Stimulated activated CD4-positive, alpha-beta T cell treated with anti-CD3 and anti-CD28 coated beads, Interleukin-15, amount 100 ng/mL, for 1 hour (primary cell): ENCODE measurements around the gene DLEC1.
"Not testable (repeated sequence)": the region's sequence is repeated elsewhere in the genome, so short reads cannot be mapped to it uniquely, and the experiment has no call there.

Experiments used
- DNase-seq, 2 donors: peaks; one replicate each; pipeline ENCODE4 v3.0.0-alpha.2; 2020; ENCODE audit warnings: low read depth in 1 of 2, low spot score in 1 of 2

The DLEC1 gene

GRCh38 chr3:38152609-38153008 lies 113.6 kb downstream of the DLEC1 start:
- no peak for DNase-seq

- no peak for DNase-seq
Measured at GRCh38 chr3:38153221-38153620, 114.2 kb downstream of the DLEC1 start.

- no peak for DNase-seq
Measured at GRCh38 chr3:38154033-38154494, 115.1 kb downstream of the DLEC1 start.

GRCh38 chr3:38154625-38155255 lies 115.7 kb downstream of the DLEC1 start:
- DNase-seq = no peak

- no peak for DNase-seq
Measured at GRCh38 chr3:38155825-38156224, 116.8 kb downstream of the DLEC1 start.

- DNase-seq = no peak
Measured at GRCh38 chr3:38157117-38157516, 118.1 kb downstream of the DLEC1 start.

GRCh38 chr3:38157595-38157994 lies 118.6 kb downstream of the DLEC1 start:
- no peak for DNase-seq

- no peak for DNase-seq
Measured at GRCh38 chr3:38158472-38158871, 119.5 kb downstream of the DLEC1 start.

GRCh38 chr3:38160704-38161103 lies 121.7 kb downstream of the DLEC1 start:
- not testable (repeated sequence) for DNase-seq

GRCh38 chr3:38163117-38163840 lies 124.3 kb downstream of the DLEC1 start:
- DNase-seq = no peak

GRCh38 chr3:38163841-38164642 lies 125.0 kb downstream of the DLEC1 start:
- DNase-seq = no peak

GRCh38 chr3:38164643-38164951 lies 125.6 kb downstream of the DLEC1 start:
- no peak for DNase-seq

- DNase-seq = peak; percentile 88 to 93
Measured at GRCh38 chr3:38164952-38165721, 126.1 kb downstream of the DLEC1 start, which contains the start of gene OXSR1. Gene OXSR1, plus strand, starts transcription at chr3:38165537. Its CDS starts 340 bp downstream, at chr3:38165877.

- no peak for DNase-seq
Measured at GRCh38 chr3:38165722-38166387, 126.8 kb downstream of the DLEC1 start.

GRCh38 chr3:38167591-38167990 lies 128.6 kb downstream of the DLEC1 start:
- DNase-seq = no peak

- DNase-seq = no peak
Measured at GRCh38 chr3:38168151-38169026, 129.4 kb downstream of the DLEC1 start.

GRCh38 chr3:38169027-38169317 lies 130.0 kb downstream of the DLEC1 start:
- DNase-seq = no peak

GRCh38 chr3:38170722-38171121 lies 131.7 kb downstream of the DLEC1 start:
- DNase-seq = no peak

GRCh38 chr3:38171622-38172021 lies 132.6 kb downstream of the DLEC1 start:
- DNase-seq = no peak
